D721Med (cell line): Measurements from ENCODE around the gene CEP135.

Source experiments
- DNase-seq: peaks from one replicate; pipeline ENCODE4 v3.0.0; 2011; ENCODE audit warnings: low spot score; ENCODE audit not compliant: insufficient read length
- FAIRE-seq: peaks from 2 replicates; lab custom pipeline; 2011; peaks lifted over from hg19 to GRCh38; lab: Jason Lieb, UNC
- CTCF ChIP-seq: IDR thresholded peaks from 2 replicates; pipeline ENCODE4 v1.5.1; 2012; ENCODE audit warnings: mild to moderate bottlenecking, control low read depth; ENCODE audit not compliant: insufficient read depth; ENCODE audit errors: missing control alignments

CEP135 gene

DNA sequence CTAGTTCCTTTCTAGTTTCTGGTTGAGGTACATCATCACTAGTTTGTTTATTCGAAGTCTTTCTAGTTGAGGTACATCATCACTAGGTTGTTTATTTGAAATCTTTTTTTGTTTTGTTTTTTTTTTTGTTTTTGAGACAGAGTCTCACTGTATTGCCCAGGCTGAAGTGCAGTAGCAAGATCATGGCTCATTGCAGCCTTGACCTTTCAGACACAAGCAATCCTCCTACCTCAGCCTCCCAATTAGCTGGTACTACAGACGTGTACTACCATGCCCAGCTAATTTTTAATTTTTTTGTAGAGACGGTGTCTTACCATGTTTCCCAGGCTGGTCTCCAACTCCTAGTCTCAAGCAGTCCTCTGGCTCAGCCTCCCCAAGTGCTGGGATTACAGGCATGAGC lies 54.9 kb downstream of the CEP135 start:
- FAIRE-seq (no peak), DNase-seq (no peak)
- no peak for TF ChIP-seq CTCF

- TF ChIP-seq CTCF: no peak
- FAIRE-seq (no peak), DNase-seq (no peak)
These were observed 55.5 kb downstream of the CEP135 start for GRCh38 chr4:56004235-56004634.

DNA sequence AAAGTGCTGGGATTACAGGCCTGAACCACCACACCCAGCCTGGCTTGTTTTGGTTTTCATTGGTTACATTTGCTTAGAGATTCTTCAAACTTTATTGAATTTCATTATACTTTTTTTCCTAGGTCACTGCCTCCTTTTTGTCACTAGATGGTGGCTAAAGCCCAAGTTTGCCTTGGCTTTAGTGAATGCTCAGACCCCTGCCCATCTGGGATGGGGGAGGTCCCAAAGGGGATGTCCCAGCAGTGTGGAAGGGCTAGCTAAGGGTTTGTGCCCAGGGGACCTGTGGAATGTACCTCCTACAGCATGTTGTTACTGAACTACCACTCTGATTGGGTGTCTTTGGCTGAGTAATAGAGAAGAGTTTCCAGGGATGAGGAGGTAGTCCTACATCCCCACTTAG lies 58.4 kb downstream of the CEP135 start:
- TF ChIP-seq CTCF: peak; percentile 22
- no peak for FAIRE-seq

DNA sequence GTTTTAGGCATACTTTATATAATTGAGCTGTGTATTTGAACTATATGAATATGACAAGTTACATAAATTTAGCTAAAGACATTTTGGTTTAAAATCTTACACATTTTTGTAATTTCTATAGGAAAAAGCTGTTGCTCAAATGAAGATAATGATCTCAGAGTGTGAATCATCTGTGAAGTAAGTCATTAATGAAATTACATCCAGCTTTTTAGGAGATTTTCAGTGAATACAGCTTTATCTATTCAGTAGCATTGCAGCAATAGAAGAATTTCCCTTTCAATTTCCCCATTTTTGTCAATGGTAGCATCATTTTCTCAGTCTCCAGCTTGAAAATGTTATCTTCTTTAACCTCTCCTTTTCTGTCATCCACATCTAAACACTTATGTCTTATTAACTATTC lies 59.5 kb downstream of the CEP135 start:
- FAIRE-seq: no peak
- no peak for TF ChIP-seq CTCF
- no peak for DNase-seq

More for the DNA sequence above, 58.4 kb downstream of the CEP135 start:
- DNase-seq: no peak

DNA sequence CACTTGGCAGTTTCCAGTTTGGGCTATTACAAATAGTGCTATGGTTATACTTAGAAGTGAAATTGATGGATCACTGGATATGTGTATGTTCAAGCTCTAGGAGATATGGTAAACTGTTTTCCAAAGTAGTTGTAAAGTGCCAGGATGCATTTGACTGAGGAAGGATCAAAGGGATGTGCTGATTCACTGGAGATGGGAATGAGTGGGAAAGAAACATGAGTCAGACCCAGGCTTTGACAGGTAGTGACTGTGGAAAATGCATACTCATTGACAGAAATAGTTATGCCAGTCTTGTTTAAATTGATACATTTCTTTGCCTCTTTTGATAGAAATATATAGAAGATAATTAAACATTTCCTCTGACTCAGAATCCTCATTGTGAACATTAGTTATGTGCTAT lies 77.9 kb downstream of the CEP135 start:
- no peak for TF ChIP-seq CTCF
- DNase-seq: no peak
- FAIRE-seq: no peak

GRCh38 chr4:56028165-56028564 lies 79.4 kb downstream of the CEP135 start:
- FAIRE-seq (no peak), DNase-seq (no peak)
- no peak for TF ChIP-seq CTCF

DNA sequence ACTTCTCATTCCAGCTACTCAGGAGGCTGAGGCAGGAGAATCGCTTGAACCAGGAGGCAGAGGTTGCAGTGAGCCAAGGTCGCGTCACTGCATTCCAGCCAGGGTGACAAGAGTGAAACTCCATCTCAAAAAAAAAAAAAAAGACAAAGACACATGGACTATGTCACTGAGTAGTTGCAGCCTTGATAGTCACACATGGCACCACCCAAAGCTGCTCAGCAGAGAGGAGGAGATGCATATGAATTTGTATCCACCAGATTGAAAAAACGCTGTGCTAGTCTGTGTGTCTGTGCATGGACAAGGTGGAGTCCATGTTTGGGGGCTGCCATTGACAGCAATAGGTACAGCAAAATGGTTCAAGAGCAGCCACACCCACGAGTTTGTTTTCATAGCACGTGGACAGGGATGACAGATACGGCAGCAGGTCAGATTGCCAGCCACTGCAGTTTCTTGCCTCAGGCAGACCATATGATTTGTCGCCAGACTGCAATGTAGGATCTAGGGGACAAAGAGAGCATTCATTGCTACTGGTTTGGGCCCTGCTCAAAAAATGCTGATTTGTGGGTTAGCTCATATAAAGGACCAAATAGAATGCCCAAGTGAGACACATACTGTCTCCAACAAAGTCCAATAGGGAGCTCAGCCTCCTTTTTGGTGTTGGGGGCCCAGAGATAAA lies 89.9 kb downstream of the CEP135 start:
- no peak for TF ChIP-seq CTCF
- FAIRE-seq: no peak
- no peak for DNase-seq
